Mucosa of gallbladder (tissue), 1 donor: ENCODE results near the gene DCAF7. TPM values are rescaled to one million over a fixed set of nuclear protein-coding genes. Genes with fewer than 3 reads are reported as not detected.
A peak's percentile ranks its signal among the peaks of the same experiment; 100 is the strongest.

Experiments
- DNase-seq: peaks from one replicate; pipeline ENCODE4 v3.0.0-alpha.2; 2020; ENCODE audit warnings: low spot score
- total RNA-seq: library from RNA; stranded (reverse); gene quantifications from one replicate; pipeline ENCODE4 v1.2.1, GENCODE V29; 2021
- donor health status: DM: no; HTN: no; CAD: no.

DCAF7 gene
- total RNA-seq, 1 donor from 2014 or later, result 81.8 TPM

DNA sequence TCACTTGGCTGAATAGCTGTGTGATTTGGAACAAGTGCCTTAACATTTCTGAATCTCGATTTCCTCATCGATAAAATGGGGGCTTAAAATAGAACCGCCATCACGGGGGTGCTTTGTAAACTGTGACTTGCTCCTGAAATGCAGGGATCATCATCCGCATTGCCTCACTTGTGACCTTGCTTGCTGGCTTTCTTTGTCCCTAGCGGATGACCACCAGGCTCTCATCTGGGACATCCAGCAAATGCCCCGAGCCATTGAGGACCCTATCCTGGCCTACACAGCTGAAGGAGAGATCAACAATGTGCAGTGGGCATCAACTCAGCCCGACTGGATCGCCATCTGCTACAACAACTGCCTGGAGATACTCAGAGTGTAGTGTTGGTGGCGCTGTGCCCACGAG, 38.5 kb downstream of the DCAF7 start:
- DNase-seq, result no peak

DNA sequence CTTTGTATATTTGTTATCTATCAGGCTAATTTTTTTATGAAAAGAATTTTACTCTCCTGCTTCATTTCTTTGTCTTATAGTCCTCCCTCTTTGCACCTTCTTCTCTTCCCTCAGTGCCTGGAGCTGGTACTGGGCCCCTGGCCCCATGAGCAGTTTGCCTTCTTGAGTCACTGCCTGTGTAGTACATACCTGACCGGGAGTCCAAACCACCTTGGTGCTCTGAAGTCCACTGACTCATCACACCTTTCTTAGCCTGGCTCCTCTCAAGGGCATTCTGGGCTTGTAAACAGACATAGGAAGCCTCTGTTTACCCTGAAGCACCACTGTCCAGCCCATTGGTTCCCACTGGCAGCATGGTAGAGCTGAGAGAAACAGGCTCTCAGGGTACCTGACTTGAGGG, 39.4 kb downstream of the DCAF7 start:
- no peak for DNase-seq

DNA sequence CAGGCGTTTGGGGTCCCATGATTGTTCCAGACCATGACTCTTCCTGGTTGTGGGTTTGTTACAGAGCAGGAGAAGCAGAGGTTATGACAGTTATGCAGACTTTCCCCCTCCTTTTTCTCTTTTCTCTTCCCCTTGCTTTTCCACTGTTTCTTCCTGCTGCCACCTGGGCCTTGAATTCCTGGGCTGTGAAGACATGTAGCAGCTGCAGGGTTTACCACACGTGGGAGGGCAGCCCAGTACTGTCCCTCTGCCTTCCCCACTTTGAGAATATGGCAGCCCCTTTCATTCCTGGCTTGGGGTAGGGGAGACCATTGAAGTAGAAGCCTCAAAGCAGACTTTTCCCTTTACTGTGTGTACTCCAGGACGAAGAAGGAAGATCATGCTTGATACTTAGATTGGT, 42.5 kb downstream of the DCAF7 start:
- DNase-seq, result no peak

DNA sequence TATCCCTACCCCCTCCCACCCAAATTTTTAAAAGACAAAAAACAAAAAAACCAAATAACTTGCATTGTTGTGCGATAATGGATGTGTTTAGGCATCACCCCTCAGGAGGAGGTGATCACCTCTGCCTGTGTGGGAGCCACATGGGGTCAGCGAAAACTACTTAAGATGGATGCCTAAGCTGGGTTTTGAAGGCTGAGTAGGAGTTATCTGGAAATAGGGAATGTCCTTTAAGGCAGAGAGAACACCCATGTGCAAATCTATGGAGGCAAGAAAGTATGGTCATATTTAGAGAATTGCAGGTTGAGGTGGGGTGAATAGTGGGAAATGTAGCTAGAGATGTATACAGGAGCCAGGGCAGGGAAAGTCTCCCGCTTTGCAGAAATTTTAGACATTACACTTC, 44.9 kb downstream of the DCAF7 start:
- DNase-seq, result no peak

DNA sequence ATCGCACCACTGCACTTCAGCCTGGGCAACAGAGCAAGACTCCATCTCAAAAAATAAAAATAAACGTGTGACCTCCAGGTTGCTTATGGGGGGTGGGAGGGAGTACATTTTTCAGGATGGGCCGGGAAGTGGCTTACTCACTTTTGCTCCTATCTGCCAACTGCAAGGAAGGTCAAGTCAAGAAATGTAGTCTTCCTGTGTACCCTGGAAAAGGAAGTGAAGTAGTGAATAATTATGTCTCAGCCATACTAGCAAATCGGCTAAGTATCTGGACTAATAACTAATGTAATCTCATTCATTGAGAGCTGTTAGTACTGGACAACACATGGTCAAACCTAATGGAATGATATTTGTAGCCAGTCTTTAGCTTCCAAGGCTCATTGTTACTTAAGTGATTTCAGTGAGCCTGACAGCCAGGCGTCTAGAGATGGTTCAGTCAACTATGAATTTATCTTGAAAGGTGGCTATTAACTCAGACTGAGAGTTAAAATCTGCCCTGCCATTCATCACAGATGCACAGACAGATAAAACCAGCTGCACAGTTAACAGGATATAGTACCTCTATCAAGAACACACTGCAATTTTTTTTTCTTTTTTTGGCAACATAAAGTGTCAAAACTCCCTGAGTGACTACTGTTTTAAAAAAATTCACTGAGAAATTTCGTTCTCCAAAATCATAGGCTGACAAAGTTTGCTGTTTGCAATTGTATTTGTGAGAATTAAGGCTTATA, 46.7 kb downstream of the DCAF7 start:
- DNase-seq, result no peak

DNA sequence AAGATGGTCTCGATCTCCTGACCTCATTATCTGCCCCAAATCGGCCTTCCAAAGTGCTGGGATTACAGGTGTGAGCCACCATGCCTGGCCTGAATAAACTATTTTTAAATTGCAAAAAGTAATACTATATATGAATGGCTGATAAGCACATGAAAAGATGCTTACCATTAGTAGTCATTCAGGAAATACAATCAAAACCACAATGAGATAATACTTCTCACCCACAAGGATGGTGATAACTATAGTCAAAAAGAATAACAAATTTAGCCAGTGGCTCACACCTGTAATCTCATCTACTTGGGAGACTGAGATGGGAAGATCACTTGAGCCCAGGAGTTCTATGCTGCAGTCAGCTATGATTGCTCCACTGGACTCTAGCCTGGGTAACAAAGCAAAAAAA, 48.0 kb downstream of the DCAF7 start:
- no peak for DNase-seq

DNA sequence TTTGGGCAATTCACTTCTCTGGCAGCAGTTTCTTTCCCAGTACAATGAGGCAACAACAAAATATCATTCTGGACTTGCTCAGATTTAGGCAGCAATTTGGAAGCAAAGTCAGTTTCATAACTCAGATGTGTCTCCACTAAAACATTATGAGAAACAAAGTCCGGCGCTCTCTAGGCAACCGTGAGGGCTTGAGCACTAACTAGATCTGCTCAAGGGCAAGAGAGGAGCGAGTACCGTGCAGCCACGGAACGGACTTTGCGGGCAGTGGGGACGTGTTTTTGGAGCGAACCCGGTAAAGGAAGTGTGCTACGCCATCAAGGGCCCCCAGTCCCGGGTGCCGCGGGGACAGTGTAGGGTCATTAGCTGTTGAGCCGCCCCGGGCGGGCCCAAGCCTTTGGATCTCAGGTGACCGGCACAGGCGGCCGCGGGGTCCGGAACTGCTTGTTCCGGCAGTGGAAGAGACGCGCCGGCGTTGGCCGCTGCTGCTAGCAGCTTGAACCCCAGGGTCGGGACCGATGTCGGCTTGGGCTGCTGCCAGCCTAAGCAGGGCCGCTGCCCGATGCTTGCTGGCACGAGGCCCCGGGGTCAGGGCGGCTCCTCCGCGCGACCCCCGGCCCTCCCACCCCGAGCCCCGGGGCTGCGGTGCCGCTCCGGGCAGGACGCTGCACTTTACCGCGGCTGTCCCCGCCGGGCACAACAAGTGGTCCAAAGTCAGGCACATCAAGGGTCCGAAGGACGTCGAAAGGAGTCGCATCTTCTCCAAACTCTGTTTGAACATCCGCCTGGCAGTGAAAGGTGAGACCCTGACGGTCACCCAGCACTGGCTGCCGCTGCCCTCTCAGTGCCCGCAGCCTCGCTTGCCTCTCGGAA, 50.5 kb downstream of the DCAF7 start, which contains the start of gene TACO1:
TSS of gene TACO1 (plus strand) at position 327 of the 870 bp plus-strand sequence. CDS start at position 516, 189 bp downstream.
- peak; percentile 73 for DNase-seq

DNA sequence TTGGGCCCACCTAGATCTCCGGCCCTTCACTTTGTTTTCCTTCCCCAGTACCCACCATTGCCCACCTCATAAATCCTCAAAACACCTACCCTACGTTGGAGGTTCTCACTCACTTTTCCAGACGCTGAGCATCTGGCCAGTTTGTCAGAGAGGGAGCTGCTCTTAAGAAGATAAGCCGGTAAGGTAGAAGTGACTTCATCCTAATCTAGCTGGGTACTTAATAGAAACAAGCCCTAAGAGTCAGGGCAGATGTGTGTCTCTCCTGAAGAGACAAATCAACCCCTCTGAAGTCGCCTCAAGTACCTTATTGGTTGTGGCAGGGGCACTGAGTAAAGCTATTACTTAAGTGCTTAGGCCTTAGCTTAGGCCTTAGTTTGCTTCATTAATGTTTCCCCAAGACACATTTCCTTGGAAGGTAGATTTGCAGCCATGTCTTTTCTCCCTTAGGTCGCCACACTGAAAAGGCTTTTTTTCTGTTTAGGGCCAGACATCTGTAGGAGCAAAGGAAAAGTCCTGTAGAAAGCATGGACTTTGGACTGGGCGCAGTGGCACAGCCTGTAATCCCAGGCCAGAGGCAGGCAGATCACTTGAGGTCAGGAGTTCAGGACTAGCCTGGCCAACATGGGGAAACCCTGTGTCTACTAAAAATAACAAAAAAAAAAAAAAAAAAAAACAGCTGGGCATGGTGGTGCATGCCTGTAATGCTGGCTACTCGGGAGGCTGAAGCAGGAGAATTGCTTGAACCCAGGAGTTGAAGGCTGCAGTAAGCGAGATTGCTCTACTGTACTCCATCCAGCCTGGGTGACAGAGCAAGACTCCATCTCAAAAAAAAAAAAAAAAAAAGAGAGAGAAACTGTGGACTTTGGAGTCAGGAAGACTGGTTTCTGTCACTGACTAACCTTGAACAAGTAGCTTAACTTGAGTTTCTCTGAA, 51.4 kb downstream of the DCAF7 start:
- DNase-seq, result no peak

DNA sequence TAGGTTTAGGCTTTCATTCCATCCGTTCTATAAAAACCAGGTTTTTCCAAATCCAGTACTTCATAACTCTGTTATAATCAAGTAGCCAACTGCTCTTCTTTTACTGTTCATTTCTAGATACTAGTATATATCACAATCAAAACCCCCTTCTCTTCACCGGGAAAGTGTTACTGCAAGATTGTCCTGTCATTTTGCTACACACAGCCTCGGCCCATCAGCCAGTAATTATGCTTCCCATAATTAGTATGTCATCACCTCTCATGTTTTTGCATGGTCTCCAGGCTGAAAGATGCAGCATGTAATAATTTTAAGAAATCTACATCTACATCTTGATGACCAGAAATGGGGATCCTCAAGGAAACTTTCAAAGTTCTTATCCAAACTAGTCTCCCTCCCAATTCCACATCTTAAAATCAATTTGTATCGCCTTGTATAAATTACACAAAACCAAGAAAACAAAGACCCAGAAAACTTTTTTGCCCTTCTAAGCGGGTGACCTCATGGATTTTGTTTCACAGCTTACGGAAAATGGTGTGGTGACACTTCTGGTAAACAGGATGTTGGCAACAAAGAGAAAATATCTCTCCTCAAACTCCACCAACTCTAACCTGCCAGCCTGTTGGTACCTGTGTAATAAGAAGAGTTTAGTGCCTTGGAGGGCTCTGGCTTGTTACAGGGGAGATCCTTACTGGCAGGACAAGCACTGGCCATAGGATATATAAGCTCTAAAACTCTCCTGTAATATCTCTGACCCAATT, 59.7 kb downstream of the DCAF7 start:
- no peak for DNase-seq

DNA sequence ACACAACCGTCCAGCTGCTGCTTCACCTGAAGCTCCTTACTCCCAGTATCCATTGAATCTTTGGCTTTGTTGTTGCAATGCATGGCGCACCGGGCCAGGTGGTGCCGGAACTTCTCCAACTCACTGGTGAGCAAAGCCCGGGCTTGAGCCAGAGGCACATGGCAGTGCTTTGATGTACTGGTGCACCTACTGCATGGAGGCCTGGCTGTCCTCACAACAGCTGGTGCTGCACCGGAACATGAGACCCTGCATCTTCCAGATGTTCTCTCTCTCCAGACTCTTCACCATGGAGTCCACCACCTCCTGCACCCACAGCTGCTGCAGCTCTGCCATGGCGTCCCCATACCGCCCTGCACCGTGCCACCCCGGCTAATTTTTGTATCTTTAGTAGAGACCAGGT, 60.6 kb downstream of the DCAF7 start:
- DNase-seq, result no peak

DNA sequence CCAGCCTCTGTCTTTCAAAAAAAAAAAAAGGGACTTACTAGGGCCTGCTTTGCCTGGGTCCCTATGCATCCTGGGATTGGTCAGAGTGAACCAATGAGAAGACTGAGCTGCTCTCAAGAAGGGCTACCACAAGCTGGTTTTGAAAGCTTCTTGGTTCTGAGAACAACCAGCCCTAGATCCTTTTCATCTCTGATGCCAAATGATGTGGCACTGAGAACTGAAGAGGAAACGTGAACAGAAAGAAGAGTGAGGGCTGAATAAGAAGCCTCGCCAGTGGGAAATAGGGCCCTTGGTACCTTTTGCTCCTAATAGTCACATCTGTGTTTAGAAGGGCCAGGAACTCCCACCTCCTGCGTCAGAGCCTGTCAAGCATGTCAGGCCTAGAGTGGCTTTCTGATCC, 61.1 kb downstream of the DCAF7 start:
- no peak for DNase-seq

DNA sequence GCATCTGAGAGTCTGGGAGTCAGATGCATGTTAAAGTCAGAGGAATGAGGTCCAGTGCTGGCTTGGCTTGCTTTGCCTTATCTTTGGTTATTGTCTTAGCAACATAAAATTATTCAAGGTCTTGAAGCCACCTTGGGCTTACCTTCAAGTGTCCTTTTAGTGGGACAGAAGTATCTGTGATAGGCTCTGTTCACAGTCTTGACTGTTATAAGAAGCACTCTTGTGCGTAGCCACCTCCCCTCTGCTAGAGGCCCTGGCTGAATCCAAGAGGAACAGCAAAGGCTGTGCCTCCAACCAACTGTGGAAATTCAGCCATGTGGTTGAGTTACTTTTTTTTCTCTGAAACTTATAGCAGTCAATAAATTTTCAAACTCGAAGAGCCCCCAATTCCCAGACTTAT, 63.4 kb downstream of the DCAF7 start:
- DNase-seq, result no peak

DNA sequence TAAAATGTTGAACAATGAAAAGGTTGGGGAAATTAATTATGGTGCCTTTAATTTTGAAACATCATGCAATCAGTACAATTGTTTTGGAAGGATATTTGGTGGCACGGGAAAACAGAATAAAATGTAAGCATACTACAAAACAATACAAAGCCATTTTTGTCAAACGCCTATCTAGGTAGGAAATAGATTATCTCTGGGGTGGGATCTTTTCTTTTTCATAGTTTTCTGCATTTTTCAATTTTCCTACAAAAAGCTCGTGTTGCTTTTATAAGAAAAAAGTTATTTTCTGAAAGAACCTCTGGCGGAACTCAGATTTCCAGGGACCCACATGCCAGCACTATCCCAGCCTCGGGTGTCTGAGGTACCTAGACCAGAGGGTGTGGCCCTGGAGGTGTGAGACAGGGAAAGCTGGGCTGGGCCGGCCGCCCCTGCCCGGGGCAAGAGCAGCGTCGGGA, 71.0 kb downstream of the DCAF7 start:
- DNase-seq, result no peak

DNA sequence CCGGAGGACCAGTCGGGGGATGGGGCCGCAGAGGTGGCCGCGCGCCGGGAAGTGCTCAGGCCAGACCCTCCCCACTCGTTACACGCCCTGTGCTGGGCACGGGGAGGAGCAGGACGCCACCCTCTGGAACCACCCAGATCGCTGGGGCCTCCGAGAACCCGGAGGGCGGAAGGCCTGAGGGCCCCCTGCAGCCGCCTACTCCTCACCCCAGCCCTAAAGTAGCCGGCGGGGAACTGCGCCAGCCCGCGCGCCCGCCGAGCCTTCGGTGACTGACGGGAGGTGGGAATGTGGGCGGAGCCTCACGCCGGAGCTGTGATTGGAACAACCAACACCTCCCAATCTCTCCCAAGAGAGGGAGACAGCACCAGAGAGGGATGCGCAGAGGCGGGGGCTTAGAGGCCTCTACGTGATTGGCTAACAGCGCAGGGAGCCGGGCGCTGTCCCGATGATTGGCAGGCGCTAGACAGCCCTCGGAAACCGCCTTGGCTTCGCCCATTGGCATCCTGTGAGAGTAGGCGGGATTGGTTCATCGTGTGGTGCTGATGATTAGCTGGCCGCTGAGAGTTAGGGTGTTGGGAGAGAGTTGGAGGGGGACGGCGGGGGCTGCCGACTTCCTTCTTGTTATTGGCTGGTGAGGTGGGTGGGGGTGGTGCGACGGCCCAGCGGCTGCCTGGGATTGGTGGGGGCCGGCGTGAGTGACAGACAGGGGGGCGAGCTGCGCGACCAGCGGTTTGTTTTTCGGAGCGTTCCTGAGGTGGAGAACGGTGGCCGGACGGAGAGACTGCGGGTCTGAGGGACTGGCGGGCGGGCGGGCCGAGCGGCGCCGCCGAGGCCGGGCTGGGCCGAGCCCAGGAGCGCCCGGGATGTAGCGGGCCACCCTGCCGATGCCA, 71.7 kb downstream of the DCAF7 start, which contains the start of gene MAP3K3:
TSS of gene MAP3K3 (plus strand) at position 734 of the 890 bp plus-strand sequence. CDS start 343 bp downstream, outside the sequence.
- DNase-seq, result peak; percentile 100

DNA sequence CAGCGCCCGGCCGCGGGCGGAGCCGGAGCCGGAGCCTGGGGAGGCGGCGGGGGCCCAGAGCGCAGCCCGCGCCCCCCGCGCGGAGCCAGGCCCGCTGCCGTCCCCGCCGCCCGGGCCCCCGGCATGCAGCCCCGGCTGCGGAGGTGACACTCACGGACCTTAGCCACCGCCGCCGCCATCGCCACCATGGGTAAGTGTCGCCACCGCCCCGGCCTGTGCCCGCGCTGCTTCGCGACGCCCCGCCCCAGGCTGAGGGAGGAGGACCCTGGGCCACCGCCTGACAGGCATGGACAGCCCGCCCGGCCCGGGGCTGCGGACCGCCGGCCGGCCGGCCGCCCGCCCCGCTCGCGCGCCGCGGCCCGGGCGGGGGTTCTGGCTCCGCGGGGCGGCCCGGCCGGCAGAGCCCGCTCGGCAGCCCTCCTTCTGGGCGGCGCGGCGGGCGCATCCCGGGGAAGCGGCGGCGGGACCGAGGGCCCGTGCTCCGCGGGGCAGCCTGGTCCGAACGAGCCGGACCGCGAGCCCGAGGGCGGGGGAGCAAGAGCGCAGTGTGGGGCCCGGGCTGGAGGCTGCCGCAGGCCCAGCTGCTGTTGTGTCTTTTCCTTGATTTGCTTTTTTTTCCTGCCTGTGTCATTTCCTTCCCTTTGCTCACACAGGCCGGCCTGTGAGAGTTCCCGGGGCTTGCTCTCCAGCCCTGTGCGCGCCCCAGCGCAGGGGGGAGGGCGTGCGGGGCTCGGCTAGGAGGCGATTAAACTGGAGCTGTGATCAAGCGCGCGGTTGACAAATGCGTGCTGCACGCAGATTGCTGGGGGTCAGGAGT, 72.5 kb downstream of the DCAF7 start:
- DNase-seq, result peak; percentile 66

DNA sequence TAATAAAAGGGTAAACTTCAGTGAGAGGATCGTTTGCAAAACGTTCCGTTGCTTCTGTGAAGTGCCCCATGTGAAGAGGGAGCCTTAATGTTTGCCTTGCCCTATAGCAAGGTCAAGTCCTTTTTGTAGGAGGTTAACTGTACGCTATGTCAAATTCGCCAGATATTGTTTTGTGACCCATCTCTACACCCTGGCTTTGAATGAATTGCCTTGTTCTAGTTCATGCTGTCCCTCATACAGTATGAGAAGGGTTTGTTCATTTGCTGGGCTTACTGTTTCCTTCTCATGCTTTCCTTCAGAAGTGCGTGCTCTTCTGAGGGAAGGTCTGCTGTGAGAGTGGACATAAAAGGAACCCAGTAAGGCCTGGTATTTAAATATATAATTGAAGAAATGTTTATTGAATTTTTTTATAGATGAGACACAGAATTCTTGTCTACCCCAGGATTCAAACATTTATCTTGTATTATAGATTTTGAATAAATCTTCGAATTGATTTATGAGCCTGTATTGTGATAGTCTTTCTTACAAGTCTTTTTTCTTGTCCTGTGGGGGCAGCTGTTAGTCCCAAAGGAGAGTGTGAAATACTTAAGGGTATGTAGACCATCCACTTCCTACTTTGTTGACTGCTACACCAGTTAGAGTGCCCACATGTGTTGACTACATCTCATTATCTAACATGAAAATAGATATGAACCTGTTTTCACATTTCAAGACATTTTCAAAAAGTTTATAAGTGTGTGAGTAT, 73.7 kb downstream of the DCAF7 start:
- DNase-seq, result no peak

DNA sequence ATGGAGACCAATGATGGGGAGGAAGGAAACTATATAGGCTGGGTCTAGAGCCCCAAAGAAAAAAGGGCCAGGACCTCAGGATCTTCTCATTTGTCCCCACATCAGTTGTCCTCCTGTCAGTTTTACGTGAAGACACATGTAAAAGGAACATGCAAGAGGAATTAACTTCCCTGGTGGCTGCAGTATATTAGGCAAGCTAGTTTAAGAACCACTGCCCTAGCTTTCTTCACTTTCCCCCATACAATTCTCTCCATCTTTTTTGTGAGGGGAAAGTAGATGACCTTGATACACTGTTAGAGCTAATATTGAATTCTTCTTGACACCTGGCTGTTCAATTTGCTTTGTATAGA, 74.2 kb downstream of the DCAF7 start:
- no peak for DNase-seq

DNA sequence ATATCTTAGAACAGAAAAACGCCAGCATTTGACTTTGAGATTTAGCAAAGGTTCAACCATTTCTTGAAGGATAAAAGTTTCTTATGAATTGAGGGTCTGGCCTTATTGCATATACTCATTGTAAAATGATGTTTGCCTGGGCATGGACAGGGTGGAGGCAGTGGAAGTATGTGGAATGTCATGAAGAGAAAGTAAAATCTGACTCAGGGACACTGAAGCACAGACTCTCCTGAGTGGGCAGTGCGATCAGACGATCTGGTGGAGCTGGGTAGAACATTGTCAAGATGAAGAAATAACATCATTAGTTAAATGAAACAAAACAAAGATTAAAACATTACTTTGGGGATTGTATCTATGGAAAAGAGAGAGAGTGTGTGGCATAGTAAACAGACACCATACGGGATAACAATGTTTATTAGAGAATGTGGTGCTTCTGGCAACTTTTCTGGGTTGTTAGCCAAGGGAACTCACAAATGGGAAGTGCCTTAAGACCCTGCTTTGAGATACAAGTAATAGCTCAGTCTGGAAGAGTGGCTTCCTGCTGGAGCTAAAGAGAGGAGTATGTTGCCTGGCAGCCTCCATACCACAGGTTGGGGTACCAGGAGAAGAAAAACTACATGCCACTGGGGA, 76.4 kb downstream of the DCAF7 start:
- DNase-seq, result no peak
